Mucosa of descending colon (tissue), 3 donors: ENCODE measurements around the gene E2F3. TPM values are rescaled to one million over a fixed set of nuclear protein-coding genes. Genes with fewer than 3 reads are reported as not detected.

ENCODE experiments used
- ATAC-seq: fragments of 200-7000 bp; cut with Tn5 transposase; one replicate; pipeline ENCODE4 v1.9.1; 2020; ENCODE audit warnings: mild to moderate bottlenecking, moderate library complexity
- DNase-seq, 3 donors: peaks; one replicate each; pipeline ENCODE4 v3.0.0-alpha.2; 2020
- H3K36me3 ChIP-seq: fragments of 200-600 bp; one replicate; pipeline ENCODE4 v1.8.0; 2021; ENCODE audit warnings: low read depth, mild to moderate bottlenecking
- H3K4me1 ChIP-seq: fragments of 200-600 bp; one replicate; pipeline ENCODE4 v1.8.0; 2021; ENCODE audit warnings: low read depth, mild to moderate bottlenecking
- H3K4me3 ChIP-seq: fragments of 200-600 bp; one replicate; pipeline ENCODE4 v1.8.0; 2021; ENCODE audit warnings: mild to moderate bottlenecking
- H3K9me3 ChIP-seq: fragments of 200-600 bp; one replicate; pipeline ENCODE4 v1.8.0; 2021; ENCODE audit warnings: mild to moderate bottlenecking
- intact Hi-C, 2 donors: fragments of 100-400 bp; cut with DNase I in 1 of 2; cut with micrococcal nuclease in 1 of 2; formaldehyde crosslinking; loops; one replicate each; pipeline versions ENCODE4 v1.11.0 to v1.11.1; 2022; cut with DNase I, micrococcal nuclease
- total RNA-seq, 3 donors: library from RNA; stranded (reverse); fragmentation: NEBNext Ultra II Directional in 2 of 3; extraction: Animal tissue kit (Norgen Biotek cat#: 25700) in 2 of 3; gene quantifications; one replicate each; pipeline versions ENCODE4 v1.2.1 to v1.2.4, GENCODE V29; 2021 to 2023
- TF ChIP-seq, protein P1 (sequence below): fragments of 200-600 bp; IDR thresholded peaks from one replicate; pipeline ENCODE4 v1.8.0; 2022; ENCODE audit warnings: antibody characterized with exemption, mild to moderate bottlenecking
- donor health status: DM: no; HTN: no; CAD: no; lungs with moderate emphysema.
- donor health status: DM: no; HTN: no; CAD: no.
- donor health status: DM: no; HTN: yes; CAD: no.

E2F3 gene
- total RNA-seq, 3 donors from 2014 or later, result 7.6 to 10.0 (median 7.9) TPM

DNA sequence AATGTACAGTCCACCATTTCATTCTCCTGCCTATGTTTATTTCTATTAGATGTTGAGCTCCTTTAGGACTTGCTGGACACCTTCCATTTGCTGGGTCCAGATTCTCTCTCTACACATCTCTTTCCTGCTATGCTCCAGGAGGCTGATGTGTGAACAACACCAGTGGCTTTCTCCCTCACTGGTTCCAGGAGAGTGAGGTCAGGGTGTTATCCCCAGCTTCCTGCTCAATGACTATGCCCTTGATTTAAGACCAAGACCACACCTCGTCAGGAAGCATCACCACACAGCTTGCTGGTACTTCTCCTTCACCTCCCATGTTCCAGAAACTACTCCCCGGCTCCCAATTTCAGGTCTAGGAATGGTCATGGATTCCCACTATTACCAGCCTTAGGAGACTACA lies 31.3 kb upstream of the E2F3 start:
- Histone ChIP-seq H3K4me1 (peaks cover 5% of the 10 kb centered on the region), H3K4me3 (no peak overlapping the region), H3K9me3 (no peaks in the 10 kb centered on the region), H3K36me3 (no peaks in the 10 kb centered on the region)
- DNase-seq (no peak), ATAC-seq (no peak)
- TF ChIP-seq, protein P1, sequence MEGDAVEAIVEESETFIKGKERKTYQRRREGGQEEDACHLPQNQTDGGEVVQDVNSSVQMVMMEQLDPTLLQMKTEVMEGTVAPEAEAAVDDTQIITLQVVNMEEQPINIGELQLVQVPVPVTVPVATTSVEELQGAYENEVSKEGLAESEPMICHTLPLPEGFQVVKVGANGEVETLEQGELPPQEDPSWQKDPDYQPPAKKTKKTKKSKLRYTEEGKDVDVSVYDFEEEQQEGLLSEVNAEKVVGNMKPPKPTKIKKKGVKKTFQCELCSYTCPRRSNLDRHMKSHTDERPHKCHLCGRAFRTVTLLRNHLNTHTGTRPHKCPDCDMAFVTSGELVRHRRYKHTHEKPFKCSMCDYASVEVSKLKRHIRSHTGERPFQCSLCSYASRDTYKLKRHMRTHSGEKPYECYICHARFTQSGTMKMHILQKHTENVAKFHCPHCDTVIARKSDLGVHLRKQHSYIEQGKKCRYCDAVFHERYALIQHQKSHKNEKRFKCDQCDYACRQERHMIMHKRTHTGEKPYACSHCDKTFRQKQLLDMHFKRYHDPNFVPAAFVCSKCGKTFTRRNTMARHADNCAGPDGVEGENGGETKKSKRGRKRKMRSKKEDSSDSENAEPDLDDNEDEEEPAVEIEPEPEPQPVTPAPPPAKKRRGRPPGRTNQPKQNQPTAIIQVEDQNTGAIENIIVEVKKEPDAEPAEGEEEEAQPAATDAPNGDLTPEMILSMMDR, result no peak
- intact Hi-C loops, result no loop called here

DNA sequence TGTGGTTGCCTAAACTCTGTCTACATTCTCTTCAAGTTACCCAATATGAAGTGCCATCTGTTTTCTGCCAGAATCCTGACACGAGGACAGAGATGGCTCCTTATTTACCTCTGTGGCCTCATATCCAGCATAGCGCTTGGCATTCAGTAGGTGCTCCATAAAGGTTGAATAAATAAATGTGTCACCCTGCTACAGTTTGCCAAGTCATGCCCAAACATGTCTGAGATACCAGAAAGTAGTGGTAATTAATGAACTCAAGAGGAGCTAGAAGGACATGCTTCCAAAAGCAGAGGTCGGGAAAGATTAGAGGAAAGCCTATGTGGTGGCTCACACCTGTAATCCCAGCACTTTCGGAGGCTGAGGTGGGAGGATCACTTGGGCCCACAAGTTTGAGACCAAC lies 30.9 kb upstream of the E2F3 start:
- Histone ChIP-seq H3K9me3 (no peaks in the 10 kb centered on the region), H3K36me3 (no peaks in the 10 kb centered on the region), H3K4me1 (peaks cover 5% of the 10 kb centered on the region), H3K4me3 (no peak overlapping the region)
- DNase-seq (no peak), ATAC-seq (no peak)
- intact Hi-C loops, result no loop called here
- TF ChIP-seq, protein P1, result no peak

DNA sequence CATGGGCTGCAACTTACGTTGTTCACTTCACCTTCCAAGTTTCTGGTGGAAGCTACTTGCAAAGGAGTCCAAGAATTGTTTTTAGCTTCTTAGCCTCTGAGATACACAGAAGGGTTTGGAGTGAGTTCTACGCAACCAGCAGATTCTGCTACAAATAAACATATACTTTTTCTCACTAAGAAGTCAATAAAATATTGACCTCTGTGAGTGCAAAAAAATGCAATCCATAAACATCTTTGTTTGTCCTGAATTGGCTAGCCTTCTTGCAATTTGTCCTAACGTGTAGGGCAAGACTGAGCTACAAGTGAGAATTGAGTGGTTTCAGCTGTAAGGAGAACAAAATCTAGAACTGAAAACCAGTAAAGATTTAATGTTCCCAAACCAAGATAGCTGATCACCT lies 26.2 kb upstream of the E2F3 start:
- intact Hi-C loops, result no loop called here
- DNase-seq, result no peak
- Histone ChIP-seq H3K4me3 (no peak overlapping the region), H3K9me3 (no peaks in the 10 kb centered on the region), H3K4me1 (no peaks in the 10 kb centered on the region), H3K36me3 (no peaks in the 10 kb centered on the region)
- TF ChIP-seq, protein P1, result no peak
- no peak for ATAC-seq

DNA sequence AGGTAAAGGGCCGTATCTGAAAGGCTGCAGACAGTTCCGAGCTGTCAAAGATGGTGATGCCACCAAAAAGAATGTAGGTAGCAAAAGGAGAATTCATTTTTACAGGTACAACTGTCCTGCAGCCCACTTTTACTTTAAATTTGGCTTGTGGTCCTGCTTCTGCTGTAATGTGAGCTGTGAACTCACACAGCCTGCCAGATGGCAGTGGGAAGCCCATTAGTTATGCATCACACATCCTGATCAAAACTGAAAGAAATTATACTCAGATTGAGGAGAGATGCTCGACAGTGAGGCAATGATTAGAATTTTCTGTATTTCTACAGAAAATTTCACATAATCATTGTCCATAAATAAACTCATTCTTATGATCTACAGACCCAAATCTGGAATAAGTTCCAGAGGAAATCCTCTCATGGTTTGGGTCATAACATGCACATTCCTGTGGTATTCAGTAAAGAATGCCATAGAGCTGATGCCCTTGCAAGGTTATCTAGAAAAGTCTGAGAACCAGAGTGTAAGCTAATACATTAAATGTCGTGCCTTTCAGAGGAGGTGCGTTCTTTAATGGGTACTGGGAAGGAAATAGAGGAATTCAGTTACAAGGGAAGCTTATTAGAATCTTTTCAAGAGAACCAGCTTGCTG lies 23.9 kb upstream of the E2F3 start:
- no peak for ATAC-seq
- Histone ChIP-seq H3K36me3 (no peaks in the 10 kb centered on the region), H3K4me3 (no peak overlapping the region), H3K9me3 (no peaks in the 10 kb centered on the region), H3K4me1 (no peaks in the 10 kb centered on the region)
- TF ChIP-seq, protein P1, result no peak
- no peak for DNase-seq
- intact Hi-C loops, result no loop called here

DNA sequence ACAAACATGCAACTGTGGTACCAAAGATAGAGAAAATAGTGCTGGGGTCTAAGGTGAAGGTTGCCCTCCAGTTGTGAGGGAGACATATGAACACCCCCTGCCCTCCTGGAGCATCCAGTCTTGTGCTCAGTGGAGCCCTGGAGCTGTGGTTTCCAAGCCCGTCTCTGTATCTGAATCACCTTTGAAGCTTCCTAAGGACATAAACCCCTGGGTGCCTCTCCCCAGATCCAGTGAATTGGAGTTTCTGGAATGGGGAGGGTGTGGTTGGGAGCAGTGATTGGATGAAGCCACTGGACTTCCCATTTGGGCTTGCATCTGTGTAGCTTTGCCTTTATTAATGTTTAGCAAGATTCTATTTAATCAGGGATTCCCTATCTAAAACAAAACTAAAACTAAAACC lies 22.4 kb upstream of the E2F3 start:
- no peaks in the 10 kb centered on the region for H3K36me3 ChIP-seq

More for the DNA sequence above, 22.4 kb upstream of the E2F3 start:
- TF ChIP-seq, protein P1, result no peak
- intact Hi-C loops, result no loop called here
- DNase-seq (no peak), ATAC-seq (no peak)
- Histone ChIP-seq H3K4me3 (no peak overlapping the region), H3K9me3 (no peaks in the 10 kb centered on the region), H3K4me1 (no peaks in the 10 kb centered on the region)
